Measurements from ENCODE around the gene PPP3CA.

- no peak for TF ChIP-seq POLR2A (IDR thresholded peaks at IDR 0.05; ENCODE audit: low read depth, low read length)
- TF ChIP-seq POLR2AphosphoS5 (IDR thresholded peaks at IDR 0.05; ENCODE audit: low read depth, low read length), result no peak
- no peak for TF ChIP-seq PAX5 (IDR thresholded peaks at IDR 0.05; ENCODE audit: insufficient read depth, low read length, severe bottlenecking)
Measured at GRCh38 chr4:101393256-101393655, 45.9 kb upstream of the PPP3CA start.
